Kidney (tissue), 14 donors: ENCODE results near the gene KYNU. TPM values are rescaled to one million over a fixed set of nuclear protein-coding genes. Genes with fewer than 3 reads are reported as not detected.

ENCODE experiments used
- DNase-seq, 5 donors: peaks; one replicate each; pipeline ENCODE4 v3.0.0-alpha.2; 2013 to 2020
- FAIRE-seq: peaks from 2 replicates; lab custom pipeline; 2012; peaks lifted over from hg19 to GRCh38; lab: Jason Lieb, UNC
- H3K27ac ChIP-seq, 2 donors: one replicate each; pipeline ENCODE4 v1.7.0; 2013; ENCODE audit warnings: low read depth in 2 of 2, low read length in 2 of 2, inconsistent platforms in 1 of 2
- H3K27me3 ChIP-seq: one replicate; pipeline ENCODE4 v1.7.1; 2013; ENCODE audit warnings: low read length, inconsistent platforms; ENCODE audit not compliant: control insufficient read depth, insufficient read depth
- H3K36me3 ChIP-seq, 3 donors: one replicate each; pipeline versions ENCODE4 v1.7.0 to v1.7.1; 2013; ENCODE audit warnings: low read length in 3 of 3, control low read depth in 1 of 3, inconsistent platforms in 1 of 3; ENCODE audit not compliant: insufficient read depth in 3 of 3, control insufficient read depth in 2 of 3
- H3K4me1 ChIP-seq, 3 donors: one replicate each; pipeline versions ENCODE4 v1.7.0 to v1.7.1; 2013; ENCODE audit warnings: low read length in 3 of 3, inconsistent platforms in 1 of 3, low read depth in 1 of 3; ENCODE audit not compliant: control insufficient read depth in 2 of 3, insufficient read depth in 2 of 3
- H3K4me3 ChIP-seq, 3 donors: one replicate each; pipeline versions ENCODE4 v1.7.0 to v1.8.1; 2013; ENCODE audit warnings: low read length in 3 of 3, control low read depth in 1 of 3, inconsistent platforms in 1 of 3
- H3K9ac ChIP-seq, 3 donors: one replicate each; pipeline versions ENCODE4 v1.7.0 to v1.7.1; 2013; ENCODE audit warnings: low read length in 3 of 3, control low read depth in 1 of 3, inconsistent platforms in 1 of 3
- H3K9me3 ChIP-seq, 3 donors: one replicate each; pipeline versions ENCODE4 v1.7.0 to v1.7.1; 2013; ENCODE audit warnings: low read length in 3 of 3, control low read depth in 1 of 3, inconsistent platforms in 1 of 3; ENCODE audit not compliant: control insufficient read depth in 2 of 3, insufficient read depth in 1 of 3
- intact Hi-C: fragments of 100-400 bp; cut with DNase I; formaldehyde crosslinking; loops from one replicate; pipeline ENCODE4 v1.11.1; 2022
- polyA plus RNA-seq: library from polyadenylated mRNA; stranded (reverse); fragments of 350-450 nt; fragmentation: Illumina TruSeq; extraction: RNeasy Lipid Tissue Mini Kit (QIAGEN cat#74804); gene quantifications from one replicate; pipeline ENCODE4 v1.2.3, GENCODE V29; 2014; ENCODE audit warnings: low read depth, low replicate concordance; ENCODE audit not compliant: insufficient read depth
- total RNA-seq: library from RNA; stranded (reverse); fragmentation: NEBNext Ultra II Directional; extraction: Animal tissue kit (Norgen Biotek cat#: 25700); gene quantifications from one replicate; pipeline ENCODE4 v1.2.1, GENCODE V29; 2021
- TF ChIP-seq, protein P1 (sequence below): IDR thresholded peaks from 3 replicates; pipeline ENCODE4 v1.5.1; 2012; ENCODE audit warnings: mild to moderate bottlenecking, moderate library complexity, borderline replicate concordance; ENCODE audit not compliant: insufficient read depth; ENCODE audit errors: extremely low read depth
- donor health status: control.
- donor health status: control.
- donor health status: control.
- donor health status: control.
- donor health status: control.
- donor health status: DM: yes; HTN: yes; CAD: no.
- donor health status: Normal renal cell carcinoma (clear cell type).

Gene KYNU
- total and polyA plus RNA-seq, 2 donors from 2014 or later: 6.4 to 14.5 TPM

DNA sequence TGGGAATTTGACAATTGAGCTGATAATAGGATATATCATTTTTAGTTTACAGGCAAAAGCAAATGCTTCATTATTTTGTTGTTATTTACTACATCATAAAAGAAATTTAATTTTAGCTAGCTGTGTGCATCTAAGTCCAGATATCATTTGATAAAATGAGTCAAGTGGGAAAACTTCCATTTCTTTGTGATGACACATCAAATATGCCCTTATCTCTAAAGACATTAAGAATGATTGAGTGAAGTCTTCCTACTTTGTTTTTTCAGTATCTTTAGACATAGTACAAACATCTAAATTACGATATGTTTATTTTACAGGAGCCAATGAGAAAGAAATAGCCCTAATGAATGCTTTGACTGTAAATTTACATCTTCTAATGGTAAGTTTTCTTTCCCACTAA, 77.0 kb downstream of the KYNU start:
- intact Hi-C loops: no loop called here
- no peak overlapping the region for H3K4me3 ChIP-seq
- DNase-seq (no peak), FAIRE-seq (no peak)
- no peaks in the 10 kb centered on the region for H3K9me3 ChIP-seq
- no peak overlapping the region for H3K9ac ChIP-seq
- H3K27me3 ChIP-seq: no peaks in the 10 kb centered on the region
- no peak overlapping the region for H3K27ac ChIP-seq
- H3K36me3 ChIP-seq: no peaks in the 10 kb centered on the region
- H3K4me1 ChIP-seq: no peaks in the 10 kb centered on the region
- TF ChIP-seq, protein P1, sequence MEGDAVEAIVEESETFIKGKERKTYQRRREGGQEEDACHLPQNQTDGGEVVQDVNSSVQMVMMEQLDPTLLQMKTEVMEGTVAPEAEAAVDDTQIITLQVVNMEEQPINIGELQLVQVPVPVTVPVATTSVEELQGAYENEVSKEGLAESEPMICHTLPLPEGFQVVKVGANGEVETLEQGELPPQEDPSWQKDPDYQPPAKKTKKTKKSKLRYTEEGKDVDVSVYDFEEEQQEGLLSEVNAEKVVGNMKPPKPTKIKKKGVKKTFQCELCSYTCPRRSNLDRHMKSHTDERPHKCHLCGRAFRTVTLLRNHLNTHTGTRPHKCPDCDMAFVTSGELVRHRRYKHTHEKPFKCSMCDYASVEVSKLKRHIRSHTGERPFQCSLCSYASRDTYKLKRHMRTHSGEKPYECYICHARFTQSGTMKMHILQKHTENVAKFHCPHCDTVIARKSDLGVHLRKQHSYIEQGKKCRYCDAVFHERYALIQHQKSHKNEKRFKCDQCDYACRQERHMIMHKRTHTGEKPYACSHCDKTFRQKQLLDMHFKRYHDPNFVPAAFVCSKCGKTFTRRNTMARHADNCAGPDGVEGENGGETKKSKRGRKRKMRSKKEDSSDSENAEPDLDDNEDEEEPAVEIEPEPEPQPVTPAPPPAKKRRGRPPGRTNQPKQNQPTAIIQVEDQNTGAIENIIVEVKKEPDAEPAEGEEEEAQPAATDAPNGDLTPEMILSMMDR: no peak

DNA sequence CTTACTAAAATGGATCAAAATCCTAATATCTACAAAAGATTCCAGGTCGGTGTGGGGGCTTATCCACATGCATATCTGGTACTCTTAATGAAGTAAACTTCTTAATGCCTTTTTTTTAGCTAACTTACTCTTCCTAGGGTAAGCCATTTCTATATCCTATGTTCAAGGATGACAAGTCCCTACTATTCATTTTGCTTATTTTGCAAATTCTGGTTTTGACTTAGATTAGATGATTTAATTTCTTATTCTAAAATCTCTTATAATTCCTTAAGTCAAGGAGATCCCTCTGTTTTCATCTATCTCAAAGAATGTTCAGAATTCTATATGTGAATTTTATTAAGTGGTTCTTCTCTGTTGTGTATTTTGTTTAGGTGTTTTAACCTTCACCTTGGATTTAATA, 79.7 kb downstream of the KYNU start:
- intact Hi-C loops: no loop called here
- no peak overlapping the region for H3K27ac ChIP-seq
- H3K9me3 ChIP-seq: no peaks in the 10 kb centered on the region
- no peak overlapping the region for H3K4me3 ChIP-seq
- DNase-seq (no peak), FAIRE-seq (no peak)
- no peaks in the 10 kb centered on the region for H3K4me1 ChIP-seq
- no peaks in the 10 kb centered on the region for H3K36me3 ChIP-seq
- no peaks in the 10 kb centered on the region for H3K27me3 ChIP-seq
- H3K9ac ChIP-seq: no peak overlapping the region
- TF ChIP-seq, protein P1: no peak

DNA sequence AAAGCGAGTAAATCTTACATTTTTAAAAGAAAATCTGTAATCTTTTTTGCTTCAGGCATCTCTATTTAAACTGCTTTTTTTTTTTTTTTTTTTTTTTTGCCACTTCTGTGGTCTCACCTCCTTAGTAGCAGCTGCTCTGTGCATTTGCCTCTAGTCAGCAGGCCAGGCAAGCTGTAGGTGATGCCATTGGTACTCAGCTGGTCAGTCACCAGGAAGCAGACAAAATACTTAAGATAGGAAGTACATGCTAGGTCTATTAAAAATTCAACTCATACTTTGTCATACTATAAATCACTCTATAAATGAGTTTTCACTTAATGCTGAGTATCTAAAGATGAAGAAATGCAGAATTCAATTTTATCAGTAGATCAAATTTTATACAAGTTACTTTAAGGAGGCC, 83.7 kb downstream of the KYNU start:
- FAIRE-seq (no peak), DNase-seq (no peak)
- Histone ChIP-seq H3K36me3 (no peaks in the 10 kb centered on the region), H3K9me3 (no peaks in the 10 kb centered on the region), H3K27me3 (no peaks in the 10 kb centered on the region), H3K4me1 (no peaks in the 10 kb centered on the region), H3K4me3 (no peak overlapping the region), H3K9ac (no peak overlapping the region), H3K27ac (no peak overlapping the region)
- intact Hi-C loops: no loop called here
- TF ChIP-seq, protein P1: no peak

DNA sequence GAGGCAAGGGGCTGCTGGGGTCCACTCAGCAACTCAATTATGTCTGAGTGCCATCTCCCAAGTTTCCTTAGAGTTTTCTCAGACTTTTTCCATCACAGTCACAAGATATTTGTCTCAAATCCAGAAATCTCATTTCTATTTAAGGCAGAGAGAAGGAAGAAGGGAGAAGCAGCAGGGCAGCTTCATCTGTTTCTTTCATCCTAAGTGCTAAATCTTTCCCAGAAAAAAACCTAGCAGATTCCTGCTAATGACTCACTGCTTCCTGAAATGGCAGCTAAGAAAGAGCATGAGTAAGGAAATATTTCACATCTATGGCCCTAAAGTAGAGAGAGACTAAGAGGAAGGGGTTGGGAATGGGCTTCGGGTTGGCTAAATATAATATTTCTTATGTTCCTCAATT, 88.0 kb downstream of the KYNU start:
- no peaks in the 10 kb centered on the region for H3K4me1 ChIP-seq
- FAIRE-seq (no peak), DNase-seq (no peak)
- intact Hi-C loops: no loop called here
- H3K27ac ChIP-seq: no peak overlapping the region
- H3K36me3 ChIP-seq: no peaks in the 10 kb centered on the region
- no peaks in the 10 kb centered on the region for H3K9me3 ChIP-seq
- H3K4me3 ChIP-seq: no peak overlapping the region
- no peaks in the 10 kb centered on the region for H3K27me3 ChIP-seq
- no peak overlapping the region for H3K9ac ChIP-seq
- TF ChIP-seq, protein P1: no peak
